Thyroid gland (tissue), 4 donors: ENCODE data around the gene MORN5. TPM values are rescaled to one million over a fixed set of nuclear protein-coding genes. Genes with fewer than 3 reads are reported as not detected.
A peak's percentile ranks its signal among the peaks of the same experiment; 100 is the strongest.

ENCODE experiments used
- DNase-seq, 2 donors: peaks; one replicate each; pipeline ENCODE4 v3.0.0-alpha.2; 2019
- H3K27ac ChIP-seq, 3 donors: fragments of 200-600 bp; sonication (generic); 1 replicate in 2 of 3; 2 replicates in 1 of 3; pipeline ENCODE4 v1.5.1; 2016 to 2019; ENCODE audit warnings: mild to moderate bottlenecking in 1 of 3, moderate library complexity in 1 of 3
- H3K27me3 ChIP-seq: fragments of 200-600 bp; sonication (generic); one replicate; pipeline ENCODE4 v1.5.1; 2019
- H3K36me3 ChIP-seq, 2 donors: fragments of 200-600 bp; sonication (generic); one replicate each; pipeline ENCODE4 v1.5.1; 2016 to 2019
- H3K4me1 ChIP-seq, 2 donors: fragments of 200-600 bp; sonication (generic); one replicate each; pipeline ENCODE4 v1.5.1; 2017 to 2019
- H3K4me3 ChIP-seq, 3 donors: fragments of 200-600 bp; sonication (generic); replicated peaks in 1 of 3; 1 replicate in 2 of 3; 2 replicates in 1 of 3; pipeline ENCODE4 v1.5.1; 2016; ENCODE audit warnings: mild to moderate bottlenecking in 1 of 3
- H3K9me3 ChIP-seq: fragments of 200-600 bp; sonication (generic); one replicate; pipeline ENCODE4 v1.5.1; 2017
- POLR2A ChIP-seq, 2 donors: fragments of 450-650 bp; IDR thresholded peaks; one replicate each; pipeline ENCODE4 v1.6.1; 2017; ENCODE audit warnings: antibody characterized with exemption in 2 of 2, mild to moderate bottlenecking in 2 of 2, moderate library complexity in 1 of 2
- WGBS, 2 donors: methylation state at CpG; one replicate each; pipeline ENCODE4 v1.1.5; 2017; 5-methylcytosine and 5-hydroxymethylcytosine counted together
- intact Hi-C: fragments of 100-400 bp; cut with DNase I; formaldehyde crosslinking; loops from one replicate; pipeline ENCODE4 v1.15.1; 2023
- total RNA-seq, 4 donors: library from RNA; depleted of rRNA; stranded (reverse); fragments of >200 nt; gene quantifications; one replicate each; pipeline ENCODE4 v1.2.3, GENCODE V29; 2016
- TF ChIP-seq, protein P1 (sequence below), 6 experiments: fragments of 200-600 bp in 3 of 6; fragments of 450-650 bp in 3 of 6; sonication (generic) in 3 of 6; IDR thresholded peaks; one replicate each; pipeline ENCODE4 v1.5.1; 2016 to 2019; ENCODE audit warnings: antibody characterized with exemption in 6 of 6, mild to moderate bottlenecking in 2 of 6, inconsistent platforms in 1 of 6, moderate library complexity in 1 of 6

Gene MORN5
- total RNA-seq, 4 donors from 2014 or later = not detected

DNA sequence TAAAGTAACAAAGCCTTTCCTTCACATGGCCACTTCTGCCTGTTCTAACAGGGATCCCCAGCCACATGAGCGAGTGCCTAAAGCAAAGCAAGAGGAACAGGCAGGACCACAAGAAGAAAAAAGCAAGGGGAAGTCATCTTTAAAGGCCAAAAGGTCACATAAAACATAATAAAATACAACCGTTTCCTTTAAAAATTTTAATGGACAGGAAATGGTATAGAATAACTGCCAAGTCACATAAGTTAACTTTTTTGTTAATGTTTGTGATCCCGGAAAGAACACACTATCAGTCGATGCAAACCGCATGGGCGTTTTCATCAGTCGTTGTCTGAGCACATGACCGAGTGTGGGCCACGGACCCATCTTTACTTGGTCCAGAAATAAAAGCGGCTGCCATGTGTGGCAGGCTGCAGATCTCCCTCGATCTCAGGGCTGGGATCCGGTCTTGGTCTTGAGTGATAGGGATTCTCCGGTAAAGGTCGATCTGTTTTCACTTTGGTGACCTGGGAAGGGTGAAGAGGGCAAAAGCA lies 15.8 kb upstream of the MORN5 start:
- no peak for TF ChIP-seq POLR2A (IDR thresholded peaks at IDR 0.05)
- TF ChIP-seq, protein P1, sequence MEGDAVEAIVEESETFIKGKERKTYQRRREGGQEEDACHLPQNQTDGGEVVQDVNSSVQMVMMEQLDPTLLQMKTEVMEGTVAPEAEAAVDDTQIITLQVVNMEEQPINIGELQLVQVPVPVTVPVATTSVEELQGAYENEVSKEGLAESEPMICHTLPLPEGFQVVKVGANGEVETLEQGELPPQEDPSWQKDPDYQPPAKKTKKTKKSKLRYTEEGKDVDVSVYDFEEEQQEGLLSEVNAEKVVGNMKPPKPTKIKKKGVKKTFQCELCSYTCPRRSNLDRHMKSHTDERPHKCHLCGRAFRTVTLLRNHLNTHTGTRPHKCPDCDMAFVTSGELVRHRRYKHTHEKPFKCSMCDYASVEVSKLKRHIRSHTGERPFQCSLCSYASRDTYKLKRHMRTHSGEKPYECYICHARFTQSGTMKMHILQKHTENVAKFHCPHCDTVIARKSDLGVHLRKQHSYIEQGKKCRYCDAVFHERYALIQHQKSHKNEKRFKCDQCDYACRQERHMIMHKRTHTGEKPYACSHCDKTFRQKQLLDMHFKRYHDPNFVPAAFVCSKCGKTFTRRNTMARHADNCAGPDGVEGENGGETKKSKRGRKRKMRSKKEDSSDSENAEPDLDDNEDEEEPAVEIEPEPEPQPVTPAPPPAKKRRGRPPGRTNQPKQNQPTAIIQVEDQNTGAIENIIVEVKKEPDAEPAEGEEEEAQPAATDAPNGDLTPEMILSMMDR (IDR thresholded peaks at IDR 0.05) = no peak
- Histone ChIP-seq H3K36me3 (peaks cover 29 to 51% of the 10 kb centered on the region in 2 donors), H3K27ac (no peak overlapping the region)

GRCh38 chr9:122144836-122145591 lies 14.7 kb upstream of the MORN5 start:
- Histone ChIP-seq H3K4me1 (no peaks in the 10 kb centered on the region), H3K9me3 (no peaks in the 10 kb centered on the region), H3K4me3 (no peak overlapping the region), H3K27ac (no peak overlapping the region), H3K27me3 (no peaks in the 10 kb centered on the region), H3K36me3 (peaks cover 29 to 51% of the 10 kb centered on the region in 2 donors)
- TF ChIP-seq, protein P1 (IDR thresholded peaks at IDR 0.05) = peak in 1 of 6 experiments; percentile 12
- no peak for TF ChIP-seq POLR2A (IDR thresholded peaks at IDR 0.05)
- intact Hi-C loops = no loop called here
- DNase-seq = no peak
- 87 to 88% methylated on average over 3 of the region's 3 CpGs for WGBS, 2 donors

More for the DNA sequence above, 15.8 kb upstream of the MORN5 start:
- no peak for DNase-seq
- intact Hi-C loops = no loop called here
- 81 to 86% methylated on average over 14 of the region's 14 CpGs for WGBS, 2 donors
- Histone ChIP-seq H3K4me1 (no peaks in the 10 kb centered on the region), H3K4me3 (no peak overlapping the region), H3K27me3 (no peaks in the 10 kb centered on the region), H3K9me3 (no peaks in the 10 kb centered on the region)

DNA sequence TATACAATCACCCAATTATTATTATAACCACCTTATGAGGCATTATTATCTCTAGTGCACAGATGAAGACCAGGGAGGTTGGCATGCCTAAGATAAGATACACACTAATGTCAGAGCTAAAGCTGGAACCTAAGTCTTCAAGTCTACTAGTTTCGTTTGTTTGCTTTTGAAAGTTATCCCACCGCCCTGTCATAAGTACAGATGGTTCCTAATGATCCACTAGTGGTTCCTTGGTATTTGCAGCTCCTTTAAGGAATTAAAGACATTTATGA lies 14.2 kb upstream of the MORN5 start:
- WGBS, 2 donors = 100% methylated on average over 2 of the region's 2 CpGs
- intact Hi-C loops = no loop called here
- no peaks in the 10 kb centered on the region for H3K9me3 ChIP-seq
- no peak overlapping the region for H3K4me3 ChIP-seq
- no peak overlapping the region for H3K27ac ChIP-seq
- no peaks in the 10 kb centered on the region for H3K27me3 ChIP-seq
- DNase-seq = no peak
- no peaks in the 10 kb centered on the region for H3K4me1 ChIP-seq
- TF ChIP-seq, protein P1 (IDR thresholded peaks at IDR 0.05) = no peak
- TF ChIP-seq POLR2A (IDR thresholded peaks at IDR 0.05) = no peak
- H3K36me3 ChIP-seq = peaks cover 29 to 51% of the 10 kb centered on the region in 2 donors

GRCh38 chr9:122151267-122151828 lies 8.4 kb upstream of the MORN5 start:
- intact Hi-C loops = no loop called here
- H3K27me3 ChIP-seq = no peaks in the 10 kb centered on the region
- H3K4me3 ChIP-seq = no peak overlapping the region
- no peak for TF ChIP-seq POLR2A (IDR thresholded peaks at IDR 0.05)
- TF ChIP-seq, protein P1 (IDR thresholded peaks at IDR 0.05) = no peak
- peaks cover 10 to 14% of the 10 kb centered on the region in 2 donors for H3K36me3 ChIP-seq
- 76 to 82% methylated on average over 4 of the region's 4 CpGs for WGBS, 2 donors
- H3K9me3 ChIP-seq = no peaks in the 10 kb centered on the region
- H3K4me1 ChIP-seq = peaks cover 2 to 5% of the 10 kb centered on the region in 2 donors
- peak in 1 of 2 donors; percentile 24 for DNase-seq
- H3K27ac ChIP-seq = no peak overlapping the region

DNA sequence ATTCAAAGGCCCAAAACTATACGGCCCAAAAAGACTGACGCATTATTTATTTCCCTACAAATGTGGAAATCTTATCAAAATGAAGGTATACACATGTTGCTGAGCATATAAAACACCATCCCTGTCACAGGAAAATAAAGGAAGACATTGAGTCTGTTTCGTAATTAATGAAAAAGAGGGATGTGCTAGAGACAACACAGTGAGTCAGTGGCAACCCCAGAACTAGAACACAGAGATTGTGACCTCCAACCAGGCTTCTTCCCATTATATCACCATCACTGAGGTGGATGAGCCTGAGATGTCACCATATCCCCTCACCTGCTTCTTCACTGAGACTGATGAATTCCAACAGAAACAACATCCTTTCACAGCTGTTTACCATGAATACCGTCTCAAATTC lies 3.9 kb upstream of the MORN5 start:
- peaks cover 19 to 23% of the 10 kb centered on the region in 2 donors for H3K4me1 ChIP-seq
- H3K4me3 ChIP-seq = no peak overlapping the region
- WGBS, 2 donors = 89 to 91% methylated on average over 4 of the region's 4 CpGs
- intact Hi-C loops = no loop called here
- no peak overlapping the region for H3K27ac ChIP-seq
- no peak for TF ChIP-seq POLR2A (IDR thresholded peaks at IDR 0.05)
- TF ChIP-seq, protein P1 (IDR thresholded peaks at IDR 0.05) = no peak
- H3K36me3 ChIP-seq = no peaks in the 10 kb centered on the region
- H3K27me3 ChIP-seq = no peaks in the 10 kb centered on the region
- DNase-seq = no peak
- no peaks in the 10 kb centered on the region for H3K9me3 ChIP-seq
